Measurements from ENCODE around the gene RNF180.
A peak's percentile ranks its signal among the peaks of the same experiment; 100 is the strongest.
"Not testable (repeated sequence)": the region's sequence is repeated elsewhere in the genome, so short reads cannot be mapped to it uniquely, and the experiment has no call there.

Gene RNF180

DNA sequence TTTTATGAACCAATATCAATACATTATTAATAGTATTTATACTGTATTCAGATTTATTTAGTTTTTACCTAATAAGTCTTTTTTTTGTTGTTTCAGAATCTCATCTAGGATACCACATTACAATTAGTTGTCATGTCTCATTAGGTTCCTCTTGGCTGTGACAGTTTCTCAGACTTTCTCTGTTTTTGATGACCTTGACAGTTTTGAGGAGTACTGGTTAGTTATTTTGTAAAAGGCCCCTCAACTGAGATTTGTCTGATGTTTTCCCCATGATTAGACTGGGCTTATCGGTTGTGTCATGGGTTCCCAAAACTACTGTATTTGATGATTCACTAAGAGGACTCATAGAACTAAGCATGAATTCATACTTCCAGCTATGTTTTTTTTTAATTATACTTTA lies 56.3 kb downstream of the RNF180 start:
- H3K27me3 ChIP-seq = no peaks in the 10 kb centered on the region
- TF ChIP-seq, protein P1, sequence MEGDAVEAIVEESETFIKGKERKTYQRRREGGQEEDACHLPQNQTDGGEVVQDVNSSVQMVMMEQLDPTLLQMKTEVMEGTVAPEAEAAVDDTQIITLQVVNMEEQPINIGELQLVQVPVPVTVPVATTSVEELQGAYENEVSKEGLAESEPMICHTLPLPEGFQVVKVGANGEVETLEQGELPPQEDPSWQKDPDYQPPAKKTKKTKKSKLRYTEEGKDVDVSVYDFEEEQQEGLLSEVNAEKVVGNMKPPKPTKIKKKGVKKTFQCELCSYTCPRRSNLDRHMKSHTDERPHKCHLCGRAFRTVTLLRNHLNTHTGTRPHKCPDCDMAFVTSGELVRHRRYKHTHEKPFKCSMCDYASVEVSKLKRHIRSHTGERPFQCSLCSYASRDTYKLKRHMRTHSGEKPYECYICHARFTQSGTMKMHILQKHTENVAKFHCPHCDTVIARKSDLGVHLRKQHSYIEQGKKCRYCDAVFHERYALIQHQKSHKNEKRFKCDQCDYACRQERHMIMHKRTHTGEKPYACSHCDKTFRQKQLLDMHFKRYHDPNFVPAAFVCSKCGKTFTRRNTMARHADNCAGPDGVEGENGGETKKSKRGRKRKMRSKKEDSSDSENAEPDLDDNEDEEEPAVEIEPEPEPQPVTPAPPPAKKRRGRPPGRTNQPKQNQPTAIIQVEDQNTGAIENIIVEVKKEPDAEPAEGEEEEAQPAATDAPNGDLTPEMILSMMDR (IDR thresholded peaks at IDR 0.05) = no peak
- H3K9me3 ChIP-seq = no peaks in the 10 kb centered on the region
- H3K4me1 ChIP-seq = no peaks in the 10 kb centered on the region
- H3K36me3 ChIP-seq = peaks cover 12 to 17% (median 13%) of the 10 kb centered on the region in 3 donors
- no peak for DNase-seq
- intact Hi-C loops (cut with DNase I; ENCODE audit: low total_unique reads) = loop anchor here (10.0 kb wide), 1 partner anchor 137 kb away; no protein-coding TSS in a partner anchor
- H3K27ac ChIP-seq = no peak overlapping the region
- no peak overlapping the region for H3K4me3 ChIP-seq

DNA sequence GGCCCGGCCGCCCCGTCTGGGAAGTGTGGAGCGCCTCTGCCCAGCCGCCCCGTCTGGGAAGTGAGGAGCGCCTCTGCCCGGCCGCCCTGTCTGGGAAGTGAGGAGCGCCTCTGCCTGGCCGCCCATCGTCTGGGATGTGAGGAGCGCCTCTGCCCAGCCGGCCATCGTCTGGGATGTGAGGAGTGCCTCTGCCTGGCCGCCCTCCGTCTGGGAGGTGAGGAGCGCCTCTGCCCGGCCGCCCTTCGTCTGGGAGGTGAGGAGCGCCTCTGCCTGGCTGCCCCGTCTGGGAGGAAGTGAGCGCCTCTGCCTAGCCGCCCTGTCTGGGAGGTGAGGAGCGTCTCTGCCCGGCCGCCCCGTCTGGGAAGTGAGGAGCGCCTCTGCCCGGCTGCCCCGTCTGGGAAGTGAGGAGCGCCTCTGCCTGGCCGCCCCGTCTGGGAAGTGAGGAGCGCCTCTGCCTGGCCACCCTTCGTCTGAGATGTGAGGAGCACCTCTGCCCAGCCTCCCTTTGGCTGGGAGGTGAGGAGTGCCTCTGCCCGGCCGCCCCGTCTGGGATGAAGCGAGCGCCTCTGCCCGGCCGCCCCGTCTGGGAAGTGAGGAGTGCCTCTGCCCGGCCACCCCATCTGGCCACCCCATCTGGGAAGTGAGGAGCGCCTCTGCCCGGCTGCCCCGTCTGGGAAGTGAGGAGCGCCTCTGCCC lies 59.8 kb downstream of the RNF180 start:
- not testable (repeated sequence) for H3K27ac ChIP-seq, H3K4me1 ChIP-seq, H3K4me3 ChIP-seq, H3K27me3 ChIP-seq, H3K9me3 ChIP-seq, DNase-seq
- H3K36me3 ChIP-seq = peaks cover 12 to 20% (median 13%) of the 10 kb centered on the region in 3 donors
- intact Hi-C loops (cut with DNase I; ENCODE audit: low total_unique reads) = loop anchor here (5.0 to 10.0 kb wide), 2 partner anchors 141 to 387 kb away; no protein-coding TSS in a partner anchor

DNA sequence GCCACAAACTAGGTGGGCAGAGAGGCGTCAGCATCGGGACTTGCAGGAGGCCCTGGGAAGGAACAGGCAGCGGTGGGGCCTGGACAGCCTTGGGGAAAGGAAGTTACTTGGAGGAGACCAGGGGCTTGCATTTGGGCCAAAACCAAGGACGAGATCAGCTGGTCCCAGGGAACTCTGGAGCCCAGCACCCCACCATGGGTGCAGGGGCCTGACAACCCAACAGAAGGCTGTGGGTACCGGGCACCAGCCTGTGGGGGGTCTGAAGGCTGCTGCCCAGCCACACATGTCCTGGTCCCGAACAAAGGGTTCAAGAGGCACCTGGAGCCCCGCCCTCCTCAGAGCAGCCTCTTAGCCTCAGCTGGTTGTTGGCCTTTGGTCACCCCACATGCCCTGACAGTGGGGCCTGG lies 61.5 kb downstream of the RNF180 start:
- not testable (repeated sequence) for DNase-seq, H3K9me3 ChIP-seq, H3K27ac ChIP-seq, H3K4me3 ChIP-seq, H3K4me1 ChIP-seq, H3K27me3 ChIP-seq
- intact Hi-C loops (cut with DNase I; ENCODE audit: low total_unique reads) = loop anchor here (5.0 to 10.0 kb wide), 2 partner anchors 142 to 385 kb away; no protein-coding TSS in a partner anchor
- peaks cover 12 to 20% (median 13%) of the 10 kb centered on the region in 3 donors for H3K36me3 ChIP-seq

DNA sequence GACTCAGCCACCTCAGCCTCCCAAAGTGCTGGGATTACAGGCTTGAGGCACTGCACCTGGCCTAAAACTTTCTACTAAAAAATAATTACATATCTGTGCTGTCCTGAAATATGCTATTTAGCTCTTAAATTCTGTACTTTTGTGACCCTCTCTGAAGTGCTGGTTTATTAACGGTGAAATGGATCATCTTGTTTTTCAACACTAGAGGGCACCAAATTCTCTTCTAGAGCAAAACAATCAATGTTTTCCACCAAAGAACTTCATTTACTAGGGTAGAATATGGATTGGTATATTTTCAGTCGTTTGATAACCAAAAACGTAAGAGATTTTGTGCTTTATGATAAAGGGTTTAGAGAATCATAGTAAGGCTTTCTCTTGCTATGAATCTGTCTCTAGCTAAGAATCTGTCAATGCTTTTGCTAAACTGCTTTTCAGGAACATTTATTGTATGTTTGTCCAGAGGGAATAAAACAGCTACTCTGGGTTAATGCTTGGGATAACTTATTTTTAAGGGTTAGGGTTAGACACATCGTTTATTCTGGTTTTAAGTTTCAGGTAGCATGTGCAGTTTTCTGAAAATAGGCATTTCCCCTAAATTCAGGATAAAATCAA lies 63.6 kb downstream of the RNF180 start:
- Histone ChIP-seq H3K36me3 (peaks cover 12 to 20% (median 13%) of the 10 kb centered on the region in 3 donors), H3K27ac (no peak overlapping the region), H3K9me3 (no peaks in the 10 kb centered on the region), H3K27me3 (no peaks in the 10 kb centered on the region), H3K4me3 (no peak overlapping the region), H3K4me1 (no peaks in the 10 kb centered on the region)
- intact Hi-C loops (cut with DNase I; ENCODE audit: low total_unique reads) = loop anchor here (5.0 to 10.0 kb wide), 2 partner anchors 144 to 383 kb away; no protein-coding TSS in a partner anchor
- TF ChIP-seq, protein P1 (IDR thresholded peaks at IDR 0.05) = peak; percentile 59 to 63
- no peak for DNase-seq

DNA sequence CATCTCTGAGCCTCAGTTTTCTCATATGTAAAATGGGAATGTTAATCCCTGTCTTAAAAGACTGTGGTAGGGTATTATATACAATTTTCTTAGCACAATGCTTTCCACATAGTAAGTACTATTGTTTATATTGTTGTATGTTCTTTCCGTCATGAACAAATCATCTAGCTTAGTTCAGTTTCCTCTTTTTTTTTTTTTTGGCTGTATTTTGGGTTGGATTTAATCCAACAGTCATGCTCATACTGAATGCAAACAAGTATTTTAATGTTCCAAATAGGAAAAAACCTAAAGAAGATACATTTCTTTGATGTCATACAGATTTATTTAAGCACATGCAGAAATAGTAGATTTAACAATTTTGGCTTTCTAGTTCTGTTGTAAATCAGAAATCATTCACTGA lies 95.1 kb downstream of the RNF180 start:
- Histone ChIP-seq H3K4me3 (no peak overlapping the region), H3K4me1 (peaks cover 0 to 8% (median 0%) of the 10 kb centered on the region in 4 donors), H3K9me3 (no peaks in the 10 kb centered on the region), H3K36me3 (no peaks in the 10 kb centered on the region), H3K27me3 (no peaks in the 10 kb centered on the region), H3K27ac (no peak overlapping the region)
- TF ChIP-seq, protein P1 (IDR thresholded peaks at IDR 0.05) = no peak
- no peak for DNase-seq
- intact Hi-C loops (cut with DNase I; ENCODE audit: low total_unique reads) = no loop called here

DNA sequence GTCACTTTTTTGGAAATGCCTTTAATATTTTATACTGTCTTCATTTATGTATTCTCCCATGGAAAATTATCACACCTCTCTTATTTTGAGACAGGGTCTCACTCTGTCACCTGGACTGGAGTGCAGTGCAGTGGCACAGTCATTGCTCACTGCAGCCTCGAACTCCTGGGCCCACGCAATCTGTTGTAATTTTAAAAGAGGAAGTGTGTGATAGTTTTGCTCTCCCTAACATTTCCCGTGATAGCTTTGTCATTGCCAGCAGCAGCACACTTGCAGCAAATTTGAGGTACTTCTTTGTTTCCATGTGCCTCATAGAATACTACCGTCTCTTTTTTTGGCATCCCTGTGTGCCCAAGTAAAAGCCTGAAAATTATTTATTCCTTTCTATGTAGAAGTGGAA lies 103.5 kb downstream of the RNF180 start:
- Histone ChIP-seq H3K27me3 (no peaks in the 10 kb centered on the region), H3K36me3 (no peaks in the 10 kb centered on the region), H3K27ac (no peak overlapping the region), H3K4me3 (no peak overlapping the region), H3K4me1 (peaks cover 0 to 40% (median 6%) of the 10 kb centered on the region in 4 donors), H3K9me3 (no peaks in the 10 kb centered on the region)
- TF ChIP-seq, protein P1 (IDR thresholded peaks at IDR 0.05) = no peak
- no peak for DNase-seq
- intact Hi-C loops (cut with DNase I; ENCODE audit: low total_unique reads) = no loop called here

Data from tibial artery (tissue), 4 donors.